Fibroblast of mammary gland (primary cell): ENCODE results near the gene USP48.
A peak's percentile ranks its signal among the peaks of the same experiment; 100 is the strongest.

Experiments used
- DNase-seq: peaks from one replicate; pipeline ENCODE4 v3.0.0-alpha.2; 2010; ENCODE audit warnings: low read depth
- H3K4me3 ChIP-seq: 2 replicates; pipeline ENCODE4 v1.5.1; 2011; ENCODE audit warnings: low read depth, mild to moderate bottlenecking, low read length, moderate library complexity; ENCODE audit not compliant: control insufficient read depth
- TF ChIP-seq, protein P1 (sequence below): conservative IDR thresholded peaks from 2 replicates; pipeline ENCODE4 v1.5.1; 2011; ENCODE audit warnings: low read depth, low read length, inconsistent platforms; ENCODE audit not compliant: control insufficient read depth, insufficient read depth

The USP48 gene

DNA sequence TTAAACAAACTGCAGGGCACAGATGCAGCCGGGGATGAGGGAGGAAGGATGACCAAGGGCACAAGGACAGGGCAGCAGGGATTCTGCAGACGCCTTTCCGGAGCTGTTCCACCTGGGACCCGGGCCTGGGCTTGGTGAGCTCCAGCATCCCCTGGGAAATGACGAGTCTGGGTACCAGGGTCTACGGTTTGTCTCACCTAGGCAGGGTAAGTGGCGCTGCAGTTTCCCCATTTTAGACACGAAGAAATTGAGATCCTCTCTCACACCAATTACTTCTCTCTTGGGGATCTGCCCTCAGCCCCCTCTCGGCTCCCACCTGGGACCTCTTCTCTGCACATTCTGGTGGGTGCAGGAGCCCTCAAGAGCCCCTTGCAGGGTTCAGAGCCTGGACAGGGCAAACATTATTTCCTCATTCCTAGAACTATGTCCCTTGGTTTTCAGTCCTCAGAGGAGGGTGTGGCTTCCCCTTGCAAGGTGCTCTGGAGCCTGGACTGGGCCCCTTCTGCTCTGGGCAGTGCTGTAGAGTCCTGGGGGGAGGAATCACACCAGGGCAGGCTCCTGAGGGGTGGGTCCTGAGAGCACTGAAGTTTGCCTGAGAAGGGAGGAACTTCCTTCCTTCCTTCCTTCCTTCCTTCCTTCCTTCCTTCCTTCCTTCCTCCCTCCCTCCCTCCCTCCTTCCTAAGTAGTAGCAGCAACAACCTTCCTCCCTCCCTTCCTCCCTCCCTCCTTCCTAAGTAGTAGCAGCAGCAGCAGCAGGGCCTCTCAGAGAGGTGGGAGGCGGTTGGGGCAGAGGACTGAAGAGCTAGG lies 129.8 kb downstream of the USP48 start:
- no peak overlapping the region for H3K4me3 ChIP-seq
- TF ChIP-seq, protein P1, sequence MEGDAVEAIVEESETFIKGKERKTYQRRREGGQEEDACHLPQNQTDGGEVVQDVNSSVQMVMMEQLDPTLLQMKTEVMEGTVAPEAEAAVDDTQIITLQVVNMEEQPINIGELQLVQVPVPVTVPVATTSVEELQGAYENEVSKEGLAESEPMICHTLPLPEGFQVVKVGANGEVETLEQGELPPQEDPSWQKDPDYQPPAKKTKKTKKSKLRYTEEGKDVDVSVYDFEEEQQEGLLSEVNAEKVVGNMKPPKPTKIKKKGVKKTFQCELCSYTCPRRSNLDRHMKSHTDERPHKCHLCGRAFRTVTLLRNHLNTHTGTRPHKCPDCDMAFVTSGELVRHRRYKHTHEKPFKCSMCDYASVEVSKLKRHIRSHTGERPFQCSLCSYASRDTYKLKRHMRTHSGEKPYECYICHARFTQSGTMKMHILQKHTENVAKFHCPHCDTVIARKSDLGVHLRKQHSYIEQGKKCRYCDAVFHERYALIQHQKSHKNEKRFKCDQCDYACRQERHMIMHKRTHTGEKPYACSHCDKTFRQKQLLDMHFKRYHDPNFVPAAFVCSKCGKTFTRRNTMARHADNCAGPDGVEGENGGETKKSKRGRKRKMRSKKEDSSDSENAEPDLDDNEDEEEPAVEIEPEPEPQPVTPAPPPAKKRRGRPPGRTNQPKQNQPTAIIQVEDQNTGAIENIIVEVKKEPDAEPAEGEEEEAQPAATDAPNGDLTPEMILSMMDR = no peak
- no peak for DNase-seq

DNA sequence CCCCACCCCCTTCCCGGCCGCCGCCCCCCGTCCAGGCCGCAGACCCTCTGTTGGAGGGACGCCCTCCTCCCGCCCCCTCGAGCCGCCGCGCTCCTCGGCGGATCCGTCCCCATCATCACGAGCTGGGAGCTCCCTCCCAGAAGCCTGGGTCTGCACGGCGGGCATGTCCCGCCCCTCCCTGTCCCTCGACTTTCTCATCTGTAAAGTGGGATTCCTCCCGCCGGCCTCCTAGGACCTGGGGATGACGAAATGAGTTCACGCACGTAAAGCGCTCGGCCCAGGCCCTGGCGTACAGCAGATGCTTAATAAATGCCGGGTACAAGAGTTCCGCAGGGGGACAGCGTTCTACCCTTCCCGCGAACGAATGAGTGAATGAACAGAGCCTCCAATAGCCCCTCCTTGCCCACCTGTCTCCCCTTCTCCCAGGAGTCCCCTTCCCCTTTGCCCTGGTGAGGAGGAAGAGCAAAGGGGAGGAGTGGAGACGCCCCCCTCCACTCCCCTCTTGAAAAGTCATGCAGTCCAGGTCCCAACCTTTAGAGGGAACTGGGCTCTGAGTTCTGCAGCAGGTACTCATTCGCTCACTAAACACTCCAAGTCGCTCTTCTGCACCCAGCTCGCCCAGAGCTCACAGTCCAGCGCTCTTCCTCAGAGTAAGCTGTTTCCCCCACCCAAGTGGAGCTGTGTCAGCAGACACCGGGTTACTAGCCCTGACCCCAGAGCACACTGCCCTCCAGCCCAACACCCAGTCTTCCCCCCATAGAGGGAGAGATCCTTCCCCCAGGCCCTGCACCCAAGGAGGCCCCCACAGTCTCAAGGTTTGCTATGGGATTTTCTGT lies 130.6 kb downstream of the USP48 start:
- H3K4me3 ChIP-seq = no peak overlapping the region
- TF ChIP-seq, protein P1 = no peak

DNA sequence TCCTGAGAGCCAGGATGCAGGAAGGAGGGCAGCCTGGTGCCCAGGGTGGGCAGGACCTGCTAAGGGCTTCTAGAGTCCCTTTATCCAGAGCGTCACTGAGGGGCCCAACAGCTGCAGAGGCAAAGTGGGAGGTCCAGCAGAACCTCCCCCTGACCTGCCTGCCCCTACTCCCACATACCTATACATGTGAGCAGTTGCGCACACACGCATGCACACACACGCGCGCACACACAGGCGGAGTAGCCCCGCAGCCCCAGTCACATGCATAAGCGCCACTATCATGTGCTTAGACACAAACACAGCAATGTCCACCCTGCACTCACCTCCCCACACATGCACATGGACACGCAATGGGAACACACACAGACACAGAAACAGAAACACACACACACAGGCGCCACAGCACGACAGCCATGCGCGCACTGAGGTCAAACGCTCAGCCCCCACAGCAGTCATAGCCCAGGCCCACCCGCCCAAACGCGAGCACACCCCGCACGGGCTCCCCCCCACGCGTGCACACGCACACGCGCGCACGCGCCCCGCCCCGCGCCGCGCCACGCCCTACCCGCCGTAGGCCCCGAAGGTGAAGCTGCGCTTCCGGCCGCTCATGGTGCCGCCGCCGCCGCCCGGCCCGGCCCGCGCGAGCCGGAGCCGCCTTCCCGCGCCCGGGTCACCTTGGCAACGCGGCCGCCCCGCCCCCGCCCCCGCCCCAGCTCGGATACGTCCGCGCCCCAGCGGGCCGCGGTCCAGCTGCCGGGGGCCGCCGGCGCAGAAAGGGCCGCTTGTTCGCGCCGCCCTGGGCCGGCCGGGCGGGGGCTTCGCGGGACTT lies 131.5 kb downstream of the USP48 start:
- TF ChIP-seq, protein P1 = no peak
- DNase-seq = no peak
- H3K4me3 ChIP-seq = peak overlapping the region; percentile 10

More for the DNA sequence above, 130.6 kb downstream of the USP48 start:
- no peak for DNase-seq

DNA sequence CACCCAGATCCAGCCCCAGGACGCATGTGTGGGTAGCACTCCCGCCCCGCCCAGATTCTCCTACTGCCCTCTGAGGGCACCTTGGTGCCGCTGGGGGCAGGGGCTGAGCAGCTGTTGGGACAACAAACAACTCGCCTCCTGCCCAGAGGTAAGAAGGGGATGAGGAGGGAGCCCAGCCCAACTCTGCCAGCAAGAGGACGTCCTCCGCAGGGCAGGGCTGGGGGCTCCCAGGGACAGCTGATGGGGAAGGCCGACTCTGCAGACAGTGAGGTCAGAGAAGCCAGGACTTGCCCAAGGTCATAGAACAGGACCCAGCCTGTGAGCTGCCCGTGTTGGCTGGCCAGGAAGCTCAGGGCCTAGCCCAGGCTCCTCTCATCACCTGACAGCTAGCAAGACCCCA lies 132.5 kb downstream of the USP48 start:
- H3K4me3 ChIP-seq = no peak overlapping the region
- TF ChIP-seq, protein P1 = no peak
- no peak for DNase-seq

DNA sequence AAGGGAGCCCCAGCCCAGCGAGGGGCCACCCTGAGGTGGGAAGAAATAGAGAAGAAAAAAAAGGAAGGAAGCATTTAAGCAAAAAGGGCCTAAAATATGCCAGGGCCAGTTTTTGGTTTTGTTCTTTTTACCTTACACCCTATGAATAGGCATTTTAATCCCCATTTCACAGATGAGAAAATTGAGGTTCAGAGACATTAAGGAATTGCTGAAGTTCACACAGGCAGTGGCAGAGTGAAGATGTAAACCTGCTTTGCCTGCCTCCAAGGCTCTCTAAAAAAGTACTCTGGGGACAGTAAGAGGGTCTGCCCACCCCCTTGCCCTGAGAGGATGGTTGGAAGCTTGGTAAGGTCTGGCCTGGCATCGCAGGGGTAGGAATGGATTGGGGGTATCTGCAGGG lies 133.6 kb downstream of the USP48 start:
- DNase-seq = no peak
- TF ChIP-seq, protein P1 = no peak
- no peak overlapping the region for H3K4me3 ChIP-seq

DNA sequence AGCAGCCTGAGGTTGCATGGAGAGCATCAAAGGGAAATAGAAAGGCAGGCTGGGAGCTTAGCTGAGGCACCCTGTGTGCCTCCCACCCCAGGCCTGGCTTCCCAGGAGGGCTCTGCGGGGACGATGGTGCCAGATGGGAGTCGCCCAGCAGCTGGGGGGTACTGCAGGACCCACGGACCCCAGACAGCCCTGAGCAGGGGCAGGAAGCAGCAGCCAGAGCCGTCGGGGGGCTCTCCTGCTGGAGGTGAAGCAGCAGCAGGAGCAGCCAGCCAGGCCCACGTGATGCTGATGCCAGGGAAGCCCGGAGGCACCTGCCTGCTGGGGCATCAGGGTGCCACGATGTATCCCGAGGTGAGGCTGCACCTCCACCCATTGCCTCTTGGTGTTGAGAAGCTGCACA lies 134.2 kb downstream of the USP48 start:
- no peak overlapping the region for H3K4me3 ChIP-seq
- TF ChIP-seq, protein P1 = no peak

More for the DNA sequence above, 134.2 kb downstream of the USP48 start:
- no peak for DNase-seq
